GM19463 (cell line): ENCODE results near the gene PINK1.
A peak's percentile ranks its signal among the peaks of the same experiment; 100 is the strongest.

Experiments used
- ATAC-seq: cut with Tn5 transposase; IDR thresholded peaks from one replicate; pipeline ENCODE4 v1.9.1; 2021; ENCODE audit warnings: mild to moderate bottlenecking, moderate library complexity; ENCODE audit not compliant: unreplicated experiment

PINK1 gene

DNA sequence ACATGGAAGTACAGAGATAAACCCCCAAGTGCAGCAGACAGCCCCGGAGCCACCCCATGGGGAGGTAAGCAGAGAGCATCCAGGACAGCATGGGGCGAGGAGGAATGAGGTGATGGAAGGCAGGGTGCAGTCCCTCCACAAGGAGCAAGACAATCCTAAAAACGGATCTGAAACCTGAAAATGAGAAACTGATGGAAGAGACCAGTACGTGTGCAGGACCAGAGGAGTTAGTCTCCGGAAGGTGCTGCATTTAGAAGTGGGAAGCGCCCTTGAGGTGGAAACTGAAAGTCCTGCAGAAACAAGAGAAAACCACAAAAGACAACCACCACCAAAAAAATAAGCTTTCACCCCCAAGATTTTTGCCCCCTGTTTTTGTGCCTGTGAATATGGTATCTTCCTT lies 45.3 kb downstream of the PINK1 start:
- ATAC-seq, result no peak

DNA sequence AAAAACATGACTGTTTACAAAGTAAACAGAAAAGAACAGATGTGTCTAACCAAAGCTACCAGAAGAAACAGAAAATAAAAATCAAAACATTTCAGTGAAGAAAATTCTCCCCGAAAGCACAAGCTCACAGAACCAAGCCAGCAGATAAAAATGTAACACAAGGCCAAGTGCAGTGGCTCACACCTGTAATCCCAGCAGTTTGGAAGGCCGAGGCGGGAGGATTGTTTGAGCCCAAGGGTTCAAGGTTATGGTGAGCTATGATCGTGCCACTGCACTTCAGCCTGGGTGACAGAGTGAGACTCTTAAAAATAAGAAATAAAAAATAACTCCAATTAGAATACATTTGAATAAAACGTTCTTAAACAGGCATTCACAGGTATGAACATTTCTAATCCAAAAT lies 47.0 kb downstream of the PINK1 start:
- no peak for ATAC-seq

DNA sequence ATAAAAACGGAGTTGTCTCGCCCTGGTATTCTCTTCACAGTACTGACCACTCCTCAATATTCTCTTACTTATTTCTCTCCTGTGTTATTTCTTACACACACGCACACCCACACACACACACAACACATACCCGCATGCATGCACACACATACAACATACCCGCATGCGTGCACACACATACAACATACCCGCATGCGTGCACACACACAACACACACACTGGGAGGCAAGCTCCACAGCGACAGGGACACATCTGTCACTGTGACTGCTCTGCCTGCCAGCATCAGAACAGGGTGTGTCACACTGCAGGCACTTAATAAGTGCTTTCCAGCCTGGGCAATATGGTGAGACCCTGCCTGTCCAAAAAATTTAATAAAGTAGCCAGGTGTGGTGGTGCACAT lies 48.7 kb downstream of the PINK1 start:
- no peak for ATAC-seq

- ATAC-seq, result no peak
These were observed 49.4 kb downstream of the PINK1 start for GRCh38 chr1:20682571-20683236.

DNA sequence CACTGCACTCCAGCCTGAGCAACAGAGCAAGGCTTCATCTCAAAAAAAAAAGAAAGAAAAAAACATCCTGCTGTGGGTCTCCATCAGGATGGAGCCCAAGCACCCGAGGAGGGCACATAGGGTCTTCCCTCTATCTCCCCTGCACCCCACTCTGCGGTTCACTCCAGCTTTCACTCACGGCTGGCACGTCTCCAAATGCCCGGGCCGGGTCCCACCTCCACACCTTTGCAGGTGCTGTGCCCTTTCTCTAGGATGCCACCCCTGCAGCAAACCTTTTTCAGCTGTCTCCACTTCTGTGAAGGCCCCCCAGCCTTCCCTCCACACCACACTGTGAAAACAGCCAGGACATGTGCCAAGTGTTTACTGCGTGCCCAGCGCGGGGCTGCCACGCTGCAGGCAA lies 50.4 kb downstream of the PINK1 start:
- ATAC-seq, result no peak

DNA sequence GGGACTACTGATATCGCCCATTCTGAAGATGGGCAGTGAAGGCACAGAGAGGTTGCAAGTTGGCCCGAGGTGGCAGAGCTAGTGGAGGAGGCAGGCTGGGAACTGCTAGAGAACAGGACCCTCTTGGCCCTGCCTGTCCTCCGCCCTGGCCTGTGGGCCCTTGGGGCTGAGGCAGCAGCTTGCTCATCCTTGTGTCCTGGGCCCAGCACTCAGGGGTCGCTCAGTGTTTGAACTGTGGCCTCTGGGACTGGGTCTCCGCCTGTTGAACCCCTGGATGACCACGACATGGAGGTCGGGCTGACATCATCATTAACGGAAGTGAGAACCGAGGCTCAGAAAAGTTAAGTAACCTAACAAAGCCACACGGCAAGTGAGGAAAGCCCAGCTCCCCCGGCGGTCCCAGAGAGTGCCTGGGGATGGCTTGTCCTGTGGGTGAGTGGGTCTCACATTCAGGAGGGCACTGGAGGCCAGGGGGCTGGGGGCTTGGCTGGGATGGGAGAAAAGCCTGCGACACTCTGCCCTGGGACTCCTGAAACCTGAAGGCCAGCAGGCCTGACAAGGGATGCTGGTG lies 50.9 kb downstream of the PINK1 start:
- ATAC-seq, result no peak

DNA sequence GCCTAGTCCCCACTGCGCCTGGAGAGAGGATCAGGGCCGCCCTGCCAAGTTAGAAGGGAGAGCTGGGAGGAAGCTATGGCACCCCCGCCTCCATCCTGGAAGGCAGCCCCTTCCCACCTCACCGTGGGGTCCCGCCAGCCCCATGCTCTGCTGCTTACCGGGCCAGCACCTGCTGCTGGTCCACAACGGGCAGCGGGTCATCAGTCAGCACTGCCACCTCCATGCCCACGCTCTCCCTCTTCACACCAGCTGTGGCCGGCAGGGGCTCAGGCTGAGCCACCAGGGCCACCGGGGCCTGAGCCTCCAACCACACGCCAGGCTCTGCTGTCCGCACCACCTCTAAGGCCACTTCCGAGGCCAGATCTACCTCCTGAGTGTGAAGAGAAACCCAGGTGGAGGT lies 51.4 kb downstream of the PINK1 start:
- no peak for ATAC-seq

DNA sequence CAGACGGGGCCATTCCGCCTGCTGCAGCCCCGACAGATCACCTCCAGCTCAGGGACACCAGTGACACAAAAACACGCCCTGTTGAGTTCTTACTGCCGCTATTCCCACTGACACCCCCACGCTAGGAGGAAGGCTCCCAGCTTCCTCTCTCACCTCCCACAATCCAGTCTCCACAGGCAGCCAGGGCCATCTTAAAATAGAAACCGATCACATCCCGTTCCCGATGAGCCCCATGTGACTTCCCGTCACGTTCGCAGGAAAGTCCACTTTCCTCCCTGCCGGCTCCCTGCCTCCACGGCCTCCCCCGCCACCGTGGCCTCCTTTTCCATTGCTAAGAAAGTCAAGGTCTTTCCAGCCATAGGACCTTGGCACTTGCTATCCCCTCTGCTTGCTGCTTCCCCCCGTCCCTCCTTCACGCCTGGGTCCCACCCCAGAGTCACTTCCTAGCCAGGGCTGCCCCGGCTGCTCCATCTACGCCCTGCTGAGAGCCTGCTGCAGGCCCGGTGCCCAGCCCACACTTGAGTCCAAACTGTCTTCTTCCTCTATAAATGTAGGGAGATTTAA lies 51.9 kb downstream of the PINK1 start:
- no peak for ATAC-seq

- no peak for ATAC-seq
These were observed 52.5 kb downstream of the PINK1 start for GRCh38 chr1:20685741-20686140.

DNA sequence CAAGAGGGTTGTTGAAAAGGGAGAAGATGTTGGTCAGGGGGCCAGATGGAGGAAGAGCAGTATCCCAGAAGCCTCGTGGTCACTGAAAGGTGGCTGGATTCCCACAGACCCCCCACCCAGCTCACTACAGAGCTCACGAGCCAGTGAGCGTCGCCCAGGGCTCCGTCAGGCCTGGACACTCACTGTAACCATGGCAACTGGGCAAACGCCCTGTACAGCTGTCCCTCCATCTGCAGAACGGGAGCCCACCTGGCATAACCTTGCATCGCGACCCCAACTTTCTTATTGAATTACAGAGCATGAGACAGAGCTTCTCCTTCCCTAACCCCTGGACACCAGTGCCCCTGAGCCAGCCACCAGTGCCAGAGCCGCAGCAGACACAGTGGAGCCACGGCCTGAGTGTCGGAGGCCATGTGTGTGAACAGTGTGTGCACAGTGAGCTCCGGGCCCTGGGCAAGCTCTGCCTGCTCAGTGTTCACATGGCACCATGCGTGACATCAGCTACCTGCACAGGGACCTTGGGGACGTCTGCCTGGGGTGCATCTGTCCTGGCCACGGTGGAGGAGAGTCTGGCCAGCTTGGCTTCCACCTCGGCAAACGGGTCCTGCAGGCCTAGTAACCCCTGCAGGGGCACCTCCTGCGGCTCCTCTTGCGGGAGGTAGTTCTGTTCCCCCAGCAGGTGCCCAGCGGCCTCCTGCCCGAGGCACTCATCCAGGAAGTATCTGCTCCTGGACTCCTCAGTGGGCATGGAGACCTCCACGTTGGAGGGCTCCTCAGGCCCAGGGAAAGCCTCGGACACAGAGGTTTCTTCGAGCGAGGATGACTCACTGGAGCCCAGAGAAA lies 53.8 kb downstream of the PINK1 start:
- no peak for ATAC-seq

DNA sequence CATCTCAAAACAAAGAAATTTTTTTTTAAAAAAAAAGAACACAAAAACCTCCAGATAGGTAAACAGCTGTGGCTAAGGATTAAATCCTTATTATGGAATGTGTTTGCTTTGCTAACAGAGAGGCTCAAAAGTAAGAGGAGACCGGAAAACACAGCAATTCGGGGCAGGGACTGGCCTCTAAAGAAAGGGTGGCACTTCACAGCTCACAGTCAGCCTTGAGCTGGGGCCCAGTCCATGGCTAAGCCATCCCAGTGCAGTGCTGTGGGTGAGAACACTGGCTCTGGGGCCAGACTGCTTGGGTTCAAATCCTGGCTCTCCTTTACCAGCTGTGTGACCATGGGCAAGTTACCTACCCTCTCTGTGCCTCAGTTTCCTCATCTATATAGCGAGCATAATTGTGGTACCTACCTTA lies 56.4 kb downstream of the PINK1 start:
- no peak for ATAC-seq

- ATAC-seq, result no peak
These were observed 58.6 kb downstream of the PINK1 start for GRCh38 chr1:20691872-20692271.

- no peak for ATAC-seq
These were observed 60.4 kb downstream of the PINK1 start for GRCh38 chr1:20693623-20694022.

GRCh38 chr1:20695515-20695914 lies 62.3 kb downstream of the PINK1 start:
- no peak for ATAC-seq

GRCh38 chr1:20696397-20697333 lies 63.4 kb downstream of the PINK1 start:
- ATAC-seq, result peak; percentile 72

DNA sequence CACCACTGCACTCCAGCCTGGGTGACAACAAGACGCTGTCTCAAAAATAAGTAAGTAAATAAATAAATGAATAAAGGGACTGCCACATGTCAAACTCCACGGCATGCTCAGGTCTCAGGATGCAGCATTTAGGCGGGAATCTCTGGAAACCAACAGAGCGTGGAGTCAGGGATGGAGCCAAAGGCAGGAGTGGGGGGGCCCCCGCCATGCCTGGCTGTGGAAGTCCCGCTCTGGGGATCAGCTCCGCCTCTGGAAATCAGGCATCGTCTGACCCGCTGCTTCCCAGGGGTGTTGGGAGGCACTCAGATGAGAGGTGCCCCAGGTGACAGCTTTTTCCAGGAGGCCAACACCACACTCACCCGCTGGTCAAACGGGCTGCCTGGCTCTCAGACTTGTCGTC lies 64.3 kb downstream of the PINK1 start:
- ATAC-seq, result no peak

DNA sequence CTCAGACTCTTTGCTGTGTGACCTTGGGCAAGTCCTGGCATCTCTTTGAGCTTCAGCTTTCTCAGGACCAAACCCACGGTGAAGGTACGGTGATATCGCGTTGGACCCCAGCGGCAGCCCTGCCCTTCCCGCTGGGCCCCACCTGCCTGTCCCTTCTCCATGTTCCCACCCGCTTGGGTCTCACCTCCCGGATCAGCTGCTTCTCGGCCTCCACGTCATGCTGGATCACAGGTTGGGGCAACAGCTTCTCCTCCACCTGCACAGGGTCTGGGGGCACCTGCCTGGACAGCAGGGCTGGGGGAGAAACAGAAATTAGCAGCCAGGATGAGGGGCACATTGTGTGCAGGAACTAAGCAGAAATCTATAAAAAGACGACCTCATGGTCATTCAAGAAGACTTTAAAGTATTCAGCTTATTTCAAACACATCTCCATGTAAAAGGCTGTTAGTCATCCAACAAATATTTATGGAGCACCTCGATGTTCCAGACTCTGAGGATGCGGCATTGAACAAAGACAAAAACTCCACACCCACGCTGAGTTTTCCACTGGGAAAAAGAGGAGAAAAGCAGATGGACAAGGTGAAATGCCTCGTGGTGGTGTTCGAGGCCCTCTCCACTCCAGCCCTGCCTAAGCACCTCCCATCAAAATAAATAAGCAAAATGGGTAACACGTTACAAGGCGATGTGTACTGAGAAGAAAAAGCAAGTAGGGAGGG lies 65.1 kb downstream of the PINK1 start:
- ATAC-seq, result no peak

DNA sequence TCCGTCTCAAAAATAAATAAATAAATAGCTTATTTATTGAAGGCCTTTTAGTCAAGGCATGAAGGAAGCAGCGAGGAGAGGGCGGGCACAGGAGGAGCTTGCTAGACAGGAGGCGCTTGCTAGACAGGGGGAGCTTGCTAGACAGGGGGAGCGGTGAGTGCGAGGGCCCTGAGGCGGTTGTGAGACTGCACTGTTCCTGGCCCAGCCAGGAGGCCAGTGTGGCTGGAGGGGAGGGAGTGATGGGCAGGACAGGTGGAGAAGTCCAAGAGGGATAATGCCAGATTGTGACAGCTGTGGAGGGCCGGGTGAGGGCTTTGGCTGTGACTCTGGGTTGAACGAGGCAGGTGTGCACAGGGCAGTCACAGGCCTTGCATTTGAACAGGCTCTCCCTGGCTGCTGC lies 66.3 kb downstream of the PINK1 start:
- ATAC-seq, result no peak

- ATAC-seq, result no peak
These were observed 67.5 kb downstream of the PINK1 start for GRCh38 chr1:20700636-20701215.
